PC-3 (cell line): ENCODE results near the gene POMC.

ENCODE experiments used
- CTCF ChIP-seq: fragments of 300-600 bp; sonication (generic); conservative IDR thresholded peaks from 2 replicates; pipeline ENCODE4 v1.5.1; 2017; ENCODE audit warnings: antibody characterized with exemption, low read depth, mild to moderate bottlenecking, low read length
- EZH2 ChIP-seq: fragments of 300-600 bp; sonication (generic); IDR thresholded peaks from one replicate; pipeline ENCODE4 v1.6.1; 2017; ENCODE audit warnings: antibody characterized with exemption, mild to moderate bottlenecking, low read length; ENCODE audit not compliant: unreplicated experiment

- no peak for TF ChIP-seq CTCF
- no peak for TF ChIP-seq EZH2
Observed at GRCh38 chr2:25207078-25207545, 38.7 kb upstream of the POMC start.
